Nucleus accumbens (tissue), 56 donors: ENCODE data around the gene DRC1.

ENCODE experiments used
- DNase-seq, 56 donors: peaks; one replicate each; lab custom pipeline; 2025; lab: John Stamatoyannopoulos, UW

The DRC1 gene

GRCh38 chr2:26442301-26442700 lies 40.6 kb downstream of the DRC1 start:
- no peak for DNase-seq

- DNase-seq, result no peak
These were observed 41.0 kb downstream of the DRC1 start for GRCh38 chr2:26442707-26443106.

GRCh38 chr2:26444236-26444635 lies 42.5 kb downstream of the DRC1 start:
- DNase-seq, result no peak

DNA sequence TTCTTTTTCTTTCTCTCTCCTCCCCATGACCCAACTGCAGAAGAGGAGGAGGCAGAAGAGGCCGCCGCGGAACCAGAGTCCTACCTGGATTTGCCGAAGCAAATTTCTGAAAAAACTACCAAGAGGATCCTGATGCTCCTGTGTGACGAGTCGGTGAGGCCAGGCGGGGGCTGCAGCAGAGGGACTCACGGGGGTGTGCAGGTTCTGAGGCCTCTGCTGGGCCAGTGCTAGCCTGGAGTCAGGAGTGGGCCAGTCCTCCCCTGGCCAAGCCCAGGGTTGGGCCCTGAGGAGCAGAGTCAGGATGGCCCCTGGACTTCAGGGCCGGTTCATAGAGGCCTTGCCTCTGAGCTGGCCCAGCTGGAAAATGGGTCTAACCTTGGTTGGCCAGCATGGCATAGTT lies 46.9 kb downstream of the DRC1 start:
- no peak for DNase-seq

- DNase-seq, result no peak
These were observed 47.7 kb downstream of the DRC1 start for GRCh38 chr2:26449278-26450030.

DNA sequence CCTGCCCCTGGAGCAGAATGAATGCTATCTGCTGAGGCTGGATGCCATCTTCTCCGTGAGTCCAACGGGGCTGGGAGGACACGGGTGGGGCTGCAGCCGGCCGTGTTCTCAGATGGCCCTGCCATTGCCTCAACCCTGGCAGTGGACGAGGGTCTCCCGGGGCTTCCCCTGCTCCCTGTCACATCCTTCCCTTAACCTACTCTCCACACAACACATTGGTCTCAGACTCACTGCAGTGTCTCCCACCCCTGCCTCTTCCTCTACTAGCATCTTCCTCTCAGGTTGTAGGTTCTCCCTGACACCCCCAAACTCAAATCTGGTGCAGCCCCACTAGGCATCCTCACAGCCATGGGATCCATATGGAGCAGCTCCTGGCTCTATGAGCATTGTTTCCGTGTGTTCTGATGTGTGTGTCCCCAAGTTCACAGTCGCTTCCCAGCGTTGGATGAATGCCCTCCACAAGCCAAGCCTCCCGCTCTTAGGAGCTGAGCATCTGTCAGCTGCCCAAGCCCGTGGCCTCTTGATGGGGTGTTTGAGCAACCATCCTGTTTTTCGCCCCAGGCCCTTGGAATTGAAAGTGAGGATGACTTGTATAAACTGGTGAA lies 48.4 kb downstream of the DRC1 start:
- DNase-seq, result no peak

DNA sequence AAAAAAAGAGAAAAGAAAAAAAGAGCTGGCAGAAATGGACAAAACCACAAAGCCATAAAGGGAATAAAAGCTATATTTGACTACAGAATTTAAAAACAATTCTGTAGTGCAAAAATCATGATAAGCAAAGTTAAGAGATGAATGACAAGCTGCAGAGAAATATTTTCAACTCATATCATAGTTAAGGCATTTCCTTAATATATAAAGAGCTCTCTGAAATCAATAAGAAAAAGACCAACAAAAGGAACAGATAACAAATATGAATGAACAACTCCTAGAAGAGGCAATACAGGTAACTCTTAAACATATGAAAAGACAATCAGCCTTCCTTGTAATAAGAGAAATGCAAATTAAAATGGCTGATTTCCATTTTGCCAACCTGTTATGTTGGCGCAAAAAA lies 50.0 kb downstream of the DRC1 start:
- DNase-seq, result no peak

DNA sequence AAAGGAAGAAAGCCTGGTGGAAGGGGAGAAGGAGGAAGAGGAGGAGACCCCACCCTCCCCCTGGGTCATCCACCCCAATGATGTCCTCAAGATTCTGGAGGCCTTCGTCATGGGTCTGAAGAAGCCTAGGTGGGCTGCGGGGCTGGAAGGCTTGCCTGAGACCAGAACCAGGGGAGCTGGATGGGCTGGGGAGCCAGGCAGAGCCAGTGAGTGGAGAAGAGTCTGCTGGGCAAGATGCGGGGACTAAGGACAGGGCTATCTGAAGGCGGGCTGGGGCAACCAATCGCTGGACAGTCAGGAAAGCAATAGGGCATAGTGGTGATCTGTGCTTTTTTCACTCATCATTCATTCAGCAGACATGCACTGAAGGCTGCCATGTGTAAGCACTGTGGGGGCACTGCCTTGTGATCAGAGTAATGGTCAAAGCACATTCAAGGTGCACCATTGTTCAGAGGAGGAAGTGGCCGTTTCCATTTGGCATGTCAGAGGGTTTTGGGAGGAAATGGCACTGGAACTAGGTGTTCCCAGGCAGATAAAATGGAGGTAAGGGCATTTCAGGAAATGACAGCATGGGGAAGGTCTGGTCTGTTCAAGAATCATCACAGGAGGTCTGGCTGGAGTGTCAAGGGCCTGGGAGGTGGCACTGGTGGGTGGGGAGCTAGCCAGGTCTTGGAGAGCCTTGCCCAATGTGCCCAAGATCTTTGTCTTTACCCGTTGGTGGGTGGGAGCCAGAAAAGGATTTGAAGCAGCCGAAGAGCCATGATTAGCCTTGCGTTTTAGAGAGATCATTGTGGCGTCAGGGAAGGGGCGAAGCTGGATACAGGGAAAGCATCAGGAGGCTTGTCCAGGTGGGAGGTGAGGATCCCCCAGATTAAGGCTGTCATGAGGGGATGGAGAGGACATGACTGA lies 52.0 kb downstream of the DRC1 start:
- no peak for DNase-seq

DNA sequence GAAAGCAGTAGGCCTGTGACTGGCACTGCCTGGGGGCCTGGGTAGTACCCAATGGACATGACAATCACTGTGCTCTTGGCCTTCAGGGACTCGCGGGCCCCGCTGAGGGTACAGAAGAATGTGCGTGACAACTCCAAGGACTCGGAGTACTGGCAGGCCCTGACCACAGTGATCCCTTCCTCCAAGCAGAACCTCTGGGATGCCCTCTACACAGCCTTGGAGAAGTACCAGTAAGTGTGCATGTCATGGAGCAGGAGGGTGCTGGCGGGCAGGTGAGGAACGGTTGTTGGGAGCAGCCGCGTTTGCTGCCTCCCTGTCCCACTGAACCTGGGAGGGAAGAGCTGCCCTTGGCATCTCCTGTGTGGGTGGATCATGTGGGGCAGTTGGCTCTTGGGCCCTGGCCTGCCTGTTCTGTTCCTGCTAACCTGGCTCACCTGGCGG lies 52.9 kb downstream of the DRC1 start:
- no peak for DNase-seq

GRCh38 chr2:26455037-26455669 lies 53.4 kb downstream of the DRC1 start:
- DNase-seq, result no peak

GRCh38 chr2:26455670-26456439 lies 54.1 kb downstream of the DRC1 start:
- DNase-seq, result no peak

- no peak for DNase-seq
These were observed 54.9 kb downstream of the DRC1 start for GRCh38 chr2:26456440-26457250.

DNA sequence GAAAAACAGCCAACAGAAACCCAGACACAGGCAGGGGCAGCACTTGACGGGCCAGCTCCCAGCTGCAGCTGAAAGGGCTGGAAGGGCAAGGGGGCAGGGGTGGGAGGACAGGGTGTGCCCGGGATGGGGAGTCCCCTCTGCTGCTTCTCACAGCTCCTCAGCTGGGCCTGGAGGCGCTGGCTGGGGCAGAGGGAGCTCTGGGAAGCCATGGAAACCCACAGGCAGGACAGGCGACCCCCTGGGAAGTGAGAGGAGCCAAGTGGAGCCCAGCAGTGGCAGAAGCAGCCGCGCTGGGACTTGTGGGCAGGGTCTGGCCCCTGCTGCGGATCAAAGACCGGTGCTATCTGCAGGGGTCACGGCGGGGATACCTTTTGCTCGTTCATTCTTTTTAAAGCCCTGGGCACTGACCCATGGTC lies 55.5 kb downstream of the DRC1 start:
- no peak for DNase-seq

GRCh38 chr2:26457695-26458364 lies 56.1 kb downstream of the DRC1 start:
- peak in 1 of 56 donors; percentile 17 for DNase-seq

DNA sequence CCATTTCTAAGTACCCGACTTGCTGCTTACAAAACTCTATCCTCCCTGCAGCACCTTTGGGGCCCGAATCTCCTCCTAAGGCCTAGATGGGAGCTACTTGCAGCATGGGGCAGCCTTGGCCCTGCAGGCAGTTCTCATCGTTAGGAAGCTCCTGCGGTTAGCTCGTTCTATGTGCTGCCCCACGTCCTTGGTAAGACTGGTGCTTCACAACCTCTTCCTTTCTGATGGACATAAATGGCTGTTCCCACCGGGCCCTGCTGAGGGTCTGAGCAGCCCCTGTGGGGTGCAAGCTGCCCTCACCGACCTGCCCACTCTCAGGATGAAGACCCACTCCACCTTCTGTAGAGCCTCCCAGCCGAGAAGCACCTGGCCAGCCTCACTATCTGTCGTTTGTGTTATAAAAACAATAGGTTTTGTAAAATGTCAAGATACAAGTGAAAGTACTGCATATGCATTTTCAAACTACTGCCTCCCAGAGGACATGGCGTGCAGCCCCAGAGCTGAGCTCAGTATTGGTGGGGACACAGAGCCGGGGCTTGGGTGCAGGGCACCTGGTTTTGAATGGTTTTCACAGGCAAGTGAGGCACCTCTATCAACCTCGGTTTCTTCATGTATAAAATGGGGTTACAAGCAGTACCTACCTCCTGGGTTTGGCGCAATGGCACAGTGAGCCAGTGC lies 56.8 kb downstream of the DRC1 start:
- DNase-seq, result no peak

DNA sequence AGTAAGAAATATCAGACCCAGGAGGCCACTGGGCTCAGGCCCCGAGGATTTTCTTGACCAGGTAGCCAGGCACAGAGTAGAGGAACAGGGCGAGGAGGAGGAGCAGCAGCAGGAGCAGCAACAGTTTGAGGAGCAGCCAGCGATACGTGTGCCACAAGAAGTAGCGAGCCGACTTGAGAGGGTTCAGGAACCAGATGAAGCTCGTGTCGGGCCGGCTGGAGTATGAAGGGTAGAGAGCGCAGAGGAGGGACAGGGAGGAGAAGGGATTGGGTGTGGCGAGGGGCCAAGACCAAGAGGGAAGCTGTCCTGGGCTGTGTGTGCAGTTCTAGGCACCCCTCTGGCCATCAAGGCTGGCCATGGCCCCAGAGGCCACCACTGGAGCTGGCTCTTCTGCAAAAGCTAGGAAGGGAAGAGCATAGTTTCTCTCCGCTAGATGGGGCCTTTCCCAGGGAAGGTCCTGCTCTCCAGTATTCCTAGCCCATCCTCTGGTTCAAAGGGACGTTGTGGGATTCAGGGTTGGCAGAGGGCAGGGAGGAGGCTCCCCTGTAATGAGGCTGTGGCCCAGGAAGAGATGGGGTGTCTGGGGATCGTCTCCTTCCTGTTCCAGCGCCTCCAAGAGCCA lies 58.4 kb downstream of the DRC1 start:
- DNase-seq, result no peak

DNA sequence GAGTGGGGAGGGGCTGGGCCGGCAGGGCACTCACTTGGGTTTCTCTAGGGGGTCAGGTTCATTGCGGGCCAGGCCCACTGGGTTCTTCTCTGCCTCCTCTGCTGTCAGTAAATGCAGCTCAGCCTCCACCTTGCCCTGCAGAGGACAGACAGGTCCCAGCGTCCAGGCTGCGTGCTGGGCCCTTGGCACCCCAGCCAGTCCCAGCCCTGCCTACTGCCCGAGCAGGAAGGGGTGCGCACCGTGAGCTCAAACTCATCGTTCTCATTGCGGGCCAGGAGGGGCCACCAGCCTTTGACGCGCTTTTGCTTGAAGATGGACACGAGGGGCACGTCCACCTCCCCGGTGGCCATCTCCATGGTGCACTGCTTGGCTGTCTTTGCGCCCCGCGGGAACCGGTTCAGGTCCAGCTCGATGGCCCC lies 58.9 kb downstream of the DRC1 start:
- DNase-seq, result no peak
